ENCODE measurements around the gene SEMA3B. TPM values are rescaled to one million over a fixed set of nuclear protein-coding genes. Genes with fewer than 3 reads are reported as not detected.
A peak's percentile ranks its signal among the peaks of the same experiment; 100 is the strongest.

Gene SEMA3B
- total RNA-seq, 1 experiment from 2014 or later, result 7.3 TPM

- peak overlapping the region; percentile 84 for H3K27ac Mint-ChIP-seq
- TF ChIP-seq ZNF671 (CRISPR knock-in tag; IDR thresholded peaks at IDR 0.05) (no peak), ZNF138 (CRISPR knock-in tag; conservative IDR thresholded peaks at IDR 0.05) (no peak), ZSCAN18 (CRISPR knock-in tag; IDR thresholded peaks at IDR 0.05) (no peak), HMGXB4 (CRISPR knock-in tag; IDR thresholded peaks at IDR 0.05) (no peak), GTF2I (CRISPR knock-in tag; conservative IDR thresholded peaks at IDR 0.05) (no peak), ZMAT4 (CRISPR knock-in tag; IDR thresholded peaks at IDR 0.05) (no peak), JUN (CRISPR knock-in tag; IDR thresholded peaks at IDR 0.05) (no peak), ZNF281 (CRISPR knock-in tag; IDR thresholded peaks at IDR 0.05) (no peak), IRF1 (CRISPR knock-in tag; IDR thresholded peaks at IDR 0.05) (no peak), TCF7 (CRISPR knock-in tag; IDR thresholded peaks at IDR 0.05; ENCODE audit: low read depth) (no peak), IRF2 (CRISPR knock-in tag; IDR thresholded peaks at IDR 0.05; ENCODE audit: borderline replicate concordance, low read depth) (no peak), FOXP4 (CRISPR knock-in tag; IDR thresholded peaks at IDR 0.05) (no peak), NR1H2 (CRISPR knock-in tag; IDR thresholded peaks at IDR 0.05) (no peak), ZNF121 (CRISPR knock-in tag; IDR thresholded peaks at IDR 0.05) (no peak)
- ATAC-seq, result 0 out of 2 replicates have a peak, but pooled peaks have one; percentile 14
- no peaks in the 10 kb centered on the region for H3K27me3 Mint-ChIP-seq (ENCODE audit: low read depth)
- CTCF ChIA-PET, result interaction anchor here (0.6 to 7.6 kb wide), 6 partner anchors 6 to 67 kb away, joined by 3 to 151 read pairs (median 6); no protein-coding TSS in a partner anchor
- no peak for DNase-seq (ENCODE audit: low spot score)
- POLR2A ChIA-PET, result no interaction called here
- no peak overlapping the region for H3K4me3 Mint-ChIP-seq
- no peaks in the 10 kb centered on the region for H3K9me3 Mint-ChIP-seq
- H3K36me3 Mint-ChIP-seq, result peaks cover 28% of the 10 kb centered on the region
- peaks cover 20% of the 10 kb centered on the region for H3K4me1 Mint-ChIP-seq
Measured at GRCh38 chr3:50254577-50255250, 14.2 kb upstream of the SEMA3B start.

GRCh38 chr3:50255251-50255615 is 13.7 kb upstream of the SEMA3B start:
- no peak overlapping the region for H3K4me3 Mint-ChIP-seq
- ChIA-PET POLR2A (no interaction called here), CTCF (interaction anchor here (0.6 to 7.6 kb wide), 6 partner anchors 6 to 60 kb away, joined by 3 to 151 read pairs (median 7); no protein-coding TSS in a partner anchor)
- H3K36me3 Mint-ChIP-seq, result peaks cover 28% of the 10 kb centered on the region
- H3K27me3 Mint-ChIP-seq (ENCODE audit: low read depth), result no peaks in the 10 kb centered on the region
- peaks cover 21% of the 10 kb centered on the region for H3K4me1 Mint-ChIP-seq
- no peaks in the 10 kb centered on the region for H3K9me3 Mint-ChIP-seq
- no peak overlapping the region for H3K27ac Mint-ChIP-seq
- DNase-seq (ENCODE audit: low spot score) (no peak), ATAC-seq (no peak)
- no peak for TF ChIP-seq ERG (CRISPR knock-in tag; IDR thresholded peaks at IDR 0.05)
- TF ChIP-seq JAZF1 (CRISPR knock-in tag; IDR thresholded peaks at IDR 0.05), result no peak
- TF ChIP-seq NFE2L1 (CRISPR knock-in tag; IDR thresholded peaks at IDR 0.05), result no peak
- no peak for TF ChIP-seq RORB (CRISPR knock-in tag; IDR thresholded peaks at IDR 0.05)
- TF ChIP-seq AR (CRISPR knock-in tag; IDR thresholded peaks at IDR 0.05), result no peak
- TF ChIP-seq NR1H2 (CRISPR knock-in tag; IDR thresholded peaks at IDR 0.05), result no peak
